AG04449 (cell line): ENCODE measurements around the gene BPTF.
"Not testable (repeated sequence)": the region's sequence is repeated elsewhere in the genome, so short reads cannot be mapped to it uniquely, and the experiment has no call there.

Experiments
- CTCF ChIA-PET: fragments of 350-600 bp; formaldehyde crosslinking; extraction: SDS; loops from one replicate; lab custom pipeline; 2021; ENCODE audit warnings: antibody characterized with exemption; lab: Yijun Ruan, JAX
- POLR2A ChIA-PET: fragments of 400-600, 350-600 bp; formaldehyde crosslinking; extraction: SDS; loops from one replicate; lab custom pipeline; 2020; ENCODE audit warnings: antibody characterized with exemption, inconsistent platforms; lab: Yijun Ruan, JAX
- DNase-seq: peaks from one replicate; pipeline ENCODE4 v3.0.0-alpha.2; 2010; ENCODE audit warnings: low read depth, low spot score
- H3K4me3 ChIP-seq: 2 replicates; pipeline ENCODE4 v1.5.1; 2011; ENCODE audit warnings: low read depth, mild to moderate bottlenecking, control low read depth, low read length
- TF ChIP-seq, protein P1 (sequence below): IDR thresholded peaks from one replicate; pipeline ENCODE4 v1.5.1; 2011; ENCODE audit warnings: mild to moderate bottlenecking, moderate library complexity, low read length, control low read depth, inconsistent platforms; ENCODE audit not compliant: insufficient read depth; ENCODE audit errors: missing control alignments

Gene BPTF

DNA sequence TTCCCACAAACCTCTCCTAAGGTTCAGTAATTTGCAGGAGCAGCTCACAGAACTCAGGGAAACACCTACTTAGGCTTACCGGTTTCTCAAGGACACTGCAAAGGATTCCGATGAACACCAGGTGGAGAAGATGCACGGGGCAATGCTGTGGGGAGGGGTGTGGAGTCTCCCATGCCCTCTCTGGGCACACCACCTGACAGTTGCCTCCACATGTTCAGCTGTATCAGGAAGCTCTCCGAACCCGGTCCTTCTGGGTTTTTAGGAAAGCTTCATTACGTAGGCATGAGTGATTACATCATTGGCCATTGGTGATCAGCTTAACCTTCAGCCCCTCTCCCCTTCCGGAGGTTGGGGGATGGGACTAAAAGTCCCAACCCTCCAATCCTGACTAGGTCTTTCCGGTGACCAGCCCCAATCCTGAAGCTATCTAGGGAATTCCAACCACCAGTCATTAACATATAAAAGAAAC lies 149.3 kb downstream of the BPTF start:
- TF ChIP-seq, protein P1, sequence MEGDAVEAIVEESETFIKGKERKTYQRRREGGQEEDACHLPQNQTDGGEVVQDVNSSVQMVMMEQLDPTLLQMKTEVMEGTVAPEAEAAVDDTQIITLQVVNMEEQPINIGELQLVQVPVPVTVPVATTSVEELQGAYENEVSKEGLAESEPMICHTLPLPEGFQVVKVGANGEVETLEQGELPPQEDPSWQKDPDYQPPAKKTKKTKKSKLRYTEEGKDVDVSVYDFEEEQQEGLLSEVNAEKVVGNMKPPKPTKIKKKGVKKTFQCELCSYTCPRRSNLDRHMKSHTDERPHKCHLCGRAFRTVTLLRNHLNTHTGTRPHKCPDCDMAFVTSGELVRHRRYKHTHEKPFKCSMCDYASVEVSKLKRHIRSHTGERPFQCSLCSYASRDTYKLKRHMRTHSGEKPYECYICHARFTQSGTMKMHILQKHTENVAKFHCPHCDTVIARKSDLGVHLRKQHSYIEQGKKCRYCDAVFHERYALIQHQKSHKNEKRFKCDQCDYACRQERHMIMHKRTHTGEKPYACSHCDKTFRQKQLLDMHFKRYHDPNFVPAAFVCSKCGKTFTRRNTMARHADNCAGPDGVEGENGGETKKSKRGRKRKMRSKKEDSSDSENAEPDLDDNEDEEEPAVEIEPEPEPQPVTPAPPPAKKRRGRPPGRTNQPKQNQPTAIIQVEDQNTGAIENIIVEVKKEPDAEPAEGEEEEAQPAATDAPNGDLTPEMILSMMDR = no peak
- ChIA-PET CTCF (interaction anchor here (0.9 to 1.5 kb wide), 3 partner anchors 9 to 19 kb away, joined by 3 to 13 read pairs (median 4); no protein-coding TSS in a partner anchor), POLR2A (no interaction called here)
- DNase-seq = no peak
- no peak overlapping the region for H3K4me3 ChIP-seq

DNA sequence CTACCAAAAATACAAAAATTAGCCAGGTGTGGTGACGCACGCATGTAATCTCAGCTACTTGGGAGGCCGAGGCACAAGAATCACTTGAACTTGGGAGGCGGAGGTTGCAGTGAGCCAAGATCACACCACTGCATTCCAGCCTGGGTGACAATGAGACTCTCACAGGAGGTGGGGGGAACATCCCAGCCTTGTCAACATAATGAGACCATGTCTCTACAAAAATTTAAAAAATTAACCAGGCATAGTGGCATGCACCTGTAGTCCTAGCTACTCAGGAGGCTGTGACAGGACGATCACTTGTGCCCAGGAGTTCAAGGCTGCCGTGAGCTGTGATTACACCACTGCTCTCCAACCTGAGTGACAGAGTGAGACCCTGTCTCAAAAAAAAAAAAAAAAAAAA lies 151.0 kb downstream of the BPTF start:
- DNase-seq, POLR2A ChIA-PET, CTCF ChIA-PET, H3K4me3 ChIP-seq: not testable (repeated sequence)

DNA sequence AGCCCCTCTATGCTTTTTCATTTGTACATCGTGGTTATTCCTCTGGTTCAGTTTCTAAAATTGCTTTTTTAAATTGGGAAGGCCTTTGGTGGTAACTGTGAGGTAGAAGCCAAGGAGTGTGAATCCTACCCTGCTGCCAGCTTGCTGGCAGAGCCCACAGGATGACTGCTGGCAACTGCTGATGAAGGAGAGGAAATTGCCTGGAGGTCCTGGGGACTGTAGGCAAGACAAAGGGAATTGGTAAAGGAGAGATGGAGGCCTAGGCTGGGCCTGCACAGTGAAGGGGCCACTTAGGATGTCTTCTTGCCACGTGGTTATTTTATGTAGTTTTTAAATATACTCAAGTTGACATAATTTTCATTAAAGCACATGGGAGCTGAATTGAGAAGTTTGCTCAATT lies 155.2 kb downstream of the BPTF start:
- TF ChIP-seq, protein P1 = no peak
- CTCF ChIA-PET = no interaction called here
- H3K4me3 ChIP-seq = no peak overlapping the region
- no peak for DNase-seq
- POLR2A ChIA-PET = no interaction called here

DNA sequence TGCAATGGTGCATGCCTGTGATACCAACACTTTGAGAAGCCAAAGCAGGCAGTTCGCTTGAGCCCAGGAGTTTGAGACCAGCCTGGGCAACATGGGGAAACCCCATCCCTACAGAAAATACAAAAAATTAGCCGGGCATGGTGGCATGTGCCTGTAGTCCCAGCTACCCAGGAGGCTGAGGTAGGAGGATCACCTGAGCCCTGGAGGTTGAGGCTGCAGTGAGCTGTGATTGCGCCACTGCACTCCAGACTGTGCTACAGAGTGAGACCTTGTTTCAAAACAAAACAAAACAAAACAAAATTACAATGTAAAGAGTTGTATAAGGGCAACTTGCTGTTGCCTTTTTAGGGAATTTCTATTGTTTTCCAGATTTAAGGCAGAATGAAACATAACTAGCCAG lies 155.6 kb downstream of the BPTF start:
- DNase-seq, POLR2A ChIA-PET, CTCF ChIA-PET, H3K4me3 ChIP-seq: not testable (repeated sequence)

DNA sequence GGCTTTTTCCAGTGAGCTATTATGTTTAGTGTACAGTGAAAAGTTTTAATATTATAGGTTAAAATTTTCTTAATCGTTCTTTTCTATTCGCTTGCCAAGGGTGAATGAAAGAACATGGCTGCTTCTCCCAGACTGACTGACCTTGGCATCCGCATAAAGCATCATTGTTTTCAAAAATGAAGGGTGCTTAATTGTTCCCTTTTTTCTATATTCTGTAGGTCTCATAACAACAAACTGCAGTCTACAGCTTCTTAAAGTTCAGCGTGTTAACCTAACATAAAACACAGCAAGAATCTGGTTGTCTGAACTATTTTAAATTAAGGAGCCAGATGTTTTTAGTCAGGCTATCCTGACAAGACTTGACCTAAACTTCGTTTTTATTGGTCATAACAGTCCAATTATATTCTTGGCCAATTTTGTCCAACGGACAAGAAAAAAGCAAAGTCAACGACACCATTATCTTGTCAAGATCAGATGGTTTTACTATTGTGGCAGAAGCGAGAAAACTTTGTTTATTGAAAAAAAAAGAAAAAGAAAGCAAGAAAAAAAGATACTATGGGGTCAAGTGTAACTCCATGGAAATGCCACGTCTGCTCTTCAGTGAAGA lies 156.8 kb downstream of the BPTF start:
- POLR2A ChIA-PET = no interaction called here

DNA sequence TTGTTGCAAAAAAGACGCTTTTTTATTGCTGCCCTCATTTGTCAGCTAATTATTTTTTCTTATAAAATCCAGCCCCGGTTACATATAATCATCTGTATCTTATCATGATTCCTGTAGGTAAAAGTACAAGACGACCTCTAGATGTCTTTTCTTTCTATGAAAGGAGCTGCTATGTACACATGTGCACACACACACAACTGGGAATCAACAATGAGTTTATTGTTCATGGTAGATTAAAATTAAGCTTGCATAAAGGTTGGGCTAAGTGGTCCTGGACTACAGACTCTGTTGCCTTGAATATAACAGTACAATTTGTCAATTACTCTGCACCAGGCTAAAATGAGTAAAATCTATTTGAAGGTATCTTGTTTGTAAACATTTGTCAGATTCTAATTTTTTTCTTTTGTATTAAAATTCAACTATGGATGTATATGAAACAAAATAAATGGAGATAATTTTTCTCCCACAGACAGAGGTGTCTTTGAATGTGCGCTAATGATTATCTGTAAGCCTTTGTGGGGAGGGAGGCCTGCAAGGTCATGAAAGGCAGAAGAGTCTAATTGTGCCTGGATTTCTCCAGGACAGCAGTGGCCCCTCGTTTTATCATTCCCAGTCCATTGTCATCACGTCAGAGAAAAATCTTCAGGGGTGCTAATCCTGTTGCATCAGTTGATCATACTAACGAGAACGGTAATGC lies 157.5 kb downstream of the BPTF start:
- no peak overlapping the region for H3K4me3 ChIP-seq
- POLR2A ChIA-PET = interaction anchor here (0.6 kb wide), 1 partner anchor 10 kb away, joined by 3 read pairs; no protein-coding TSS in a partner anchor
- DNase-seq = no peak
- CTCF ChIA-PET = interaction anchor here (0.7 to 1.2 kb wide), 3 partner anchors 9 to 136 kb away, joined by 3 read pairs; no protein-coding TSS in a partner anchor
- TF ChIP-seq, protein P1 = no peak

More for the DNA sequence above, 156.8 kb downstream of the BPTF start:
- CTCF ChIA-PET = interaction anchor here (0.7 to 0.8 kb wide), 2 partner anchors 10 to 135 kb away, joined by 3 read pairs; no protein-coding TSS in a partner anchor
- DNase-seq = no peak
- TF ChIP-seq, protein P1 = no peak
- no peak overlapping the region for H3K4me3 ChIP-seq

DNA sequence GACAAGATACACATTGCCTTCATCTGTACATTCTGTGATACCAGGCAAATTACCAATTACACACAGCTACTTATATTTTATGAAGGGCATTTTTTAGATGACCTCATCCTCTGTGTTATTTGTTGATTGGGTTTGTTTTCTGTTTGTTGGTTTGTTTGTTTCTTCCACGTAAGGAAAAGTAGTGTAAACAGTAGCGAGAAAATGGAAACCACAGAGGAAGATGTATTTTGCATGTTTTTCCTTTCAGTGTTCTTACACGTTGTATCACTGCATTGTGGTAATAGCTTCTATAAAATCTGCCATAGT lies 158.0 kb downstream of the BPTF start:
- DNase-seq = no peak
- ChIA-PET CTCF (interaction anchor here (0.8 to 1.2 kb wide), 2 partner anchors 9 to 36 kb away, joined by 3 read pairs; no protein-coding TSS in a partner anchor), POLR2A (interaction anchor here (0.6 kb wide), 1 partner anchor 10 kb away, joined by 3 read pairs; no protein-coding TSS in a partner anchor)
- H3K4me3 ChIP-seq = no peak overlapping the region
- TF ChIP-seq, protein P1 = no peak
